DOHH2 (cell line): ENCODE results near the gene BMP6.

Source experiments
- H3F3A ChIP-seq: fragments of 200-600 bp; sonication (generic), shearing (Covaris generic); 2 replicates; pipeline ENCODE4 v1.6.0; 2016; ENCODE audit warnings: antibody characterized with exemption, mild to moderate bottlenecking; ENCODE audit not compliant: control insufficient read depth, insufficient read depth
- H3K27ac ChIP-seq: fragments of 200-600 bp; sonication (generic); 2 replicates; pipeline ENCODE4 v1.5.1; 2014; ENCODE audit warnings: low read depth, mild to moderate bottlenecking, low read length, moderate library complexity
- H3K27me3 ChIP-seq: fragments of 200-600 bp; sonication (generic); 2 replicates; pipeline ENCODE4 v1.6.1; 2014; ENCODE audit warnings: mild to moderate bottlenecking, low read length, mixed read lengths; ENCODE audit not compliant: control insufficient read depth
- H3K36me3 ChIP-seq: fragments of 200-600 bp; sonication (generic); 2 replicates; pipeline ENCODE4 v1.6.1; 2014; ENCODE audit warnings: mild to moderate bottlenecking, low read length, moderate library complexity, mixed read lengths; ENCODE audit not compliant: control insufficient read depth
- H3K4me1 ChIP-seq: fragments of 200-600 bp; sonication (generic); 2 replicates; pipeline ENCODE4 v1.6.1; 2014; ENCODE audit warnings: mild to moderate bottlenecking, low read length, mixed read lengths; ENCODE audit not compliant: control insufficient read depth
- H3K4me2 ChIP-seq: fragments of 200-600 bp; sonication (generic); 2 replicates; pipeline ENCODE4 v1.6.0; 2014; ENCODE audit warnings: mild to moderate bottlenecking, low read length, moderate library complexity
- H3K4me3 ChIP-seq: fragments of 200-600 bp; sonication (generic); 2 replicates; pipeline ENCODE4 v1.5.1; 2014; ENCODE audit warnings: mild to moderate bottlenecking, low read length, mixed read lengths
- H3K79me2 ChIP-seq: fragments of 200-600 bp; sonication (generic); 2 replicates; pipeline ENCODE4 v1.6.1; 2014; ENCODE audit warnings: mild to moderate bottlenecking, low read length, mixed read lengths; ENCODE audit not compliant: control insufficient read depth
- H3K9me2 ChIP-seq: fragments of 200-600 bp; sonication (generic); replicated peaks from 2 replicates; pipeline ENCODE4 v1.6.1; 2014; ENCODE audit warnings: mild to moderate bottlenecking, low read length, mixed read lengths; ENCODE audit not compliant: control insufficient read depth
- H3K9me3 ChIP-seq: fragments of 200-600 bp; sonication (generic); 2 replicates; pipeline ENCODE4 v1.6.1; 2014; ENCODE audit warnings: antibody characterized with exemption, low read length, mixed read lengths; ENCODE audit not compliant: control insufficient read depth, insufficient read depth
- H4K20me1 ChIP-seq: fragments of 200-600 bp; sonication (generic); 2 replicates; pipeline ENCODE4 v1.6.0; 2014; ENCODE audit warnings: low read depth, mild to moderate bottlenecking, antibody characterized with exemption, low read length, moderate library complexity; ENCODE audit not compliant: control insufficient read depth, insufficient read depth
- EZH2phosphoT487 ChIP-seq: fragments of 200-600 bp; sonication (generic); IDR thresholded peaks from 2 replicates; pipeline ENCODE4 v1.6.1; 2017; ENCODE audit warnings: borderline replicate concordance, mild to moderate bottlenecking, antibody characterized with exemption, low read length, moderate library complexity, mixed read lengths
- TF ChIP-seq, protein P1 (sequence below): fragments of 200-600 bp; sonication (generic); IDR thresholded peaks from one replicate; pipeline ENCODE4 v1.5.1; 2014; ENCODE audit warnings: antibody characterized with exemption, mild to moderate bottlenecking, low read depth, low read length; ENCODE audit not compliant: poor library complexity, severe bottlenecking

Gene BMP6

DNA sequence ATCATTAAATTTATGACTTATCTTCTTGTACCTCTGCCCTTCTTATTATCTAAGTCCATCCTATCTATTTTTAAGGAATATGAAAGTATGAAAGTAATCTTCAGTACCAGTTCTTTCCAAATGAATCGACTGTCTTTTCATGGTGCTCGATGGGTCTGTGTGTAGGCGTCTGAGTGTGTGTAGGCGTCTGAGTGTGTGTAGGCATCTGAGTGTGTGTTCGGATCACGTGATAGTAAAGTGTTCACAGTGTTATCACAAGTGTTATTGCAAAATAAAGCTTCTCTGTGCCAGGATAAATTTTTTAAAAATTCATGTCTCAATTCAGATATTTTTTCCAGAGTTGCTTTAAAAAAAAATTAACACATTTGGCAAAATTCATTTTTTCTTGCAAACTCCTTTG, 58.3 kb downstream of the BMP6 start:
- Histone ChIP-seq H3F3A (no peaks in the 10 kb centered on the region), H3K79me2 (no peaks in the 10 kb centered on the region), H3K27ac (no peak overlapping the region), H3K4me2 (no peak overlapping the region), H3K9me2 (no peaks in the 10 kb centered on the region), H3K27me3 (peaks cover 11% of the 10 kb centered on the region; the same call in 1 of the 2 replicates), H3K36me3 (no peaks in the 10 kb centered on the region), H3K4me1 (no peaks in the 10 kb centered on the region), H3K4me3 (no peak overlapping the region), H4K20me1 (no peaks in the 10 kb centered on the region), H3K9me3 (no peaks in the 10 kb centered on the region)
- no peak for TF ChIP-seq EZH2phosphoT487
- TF ChIP-seq, protein P1, sequence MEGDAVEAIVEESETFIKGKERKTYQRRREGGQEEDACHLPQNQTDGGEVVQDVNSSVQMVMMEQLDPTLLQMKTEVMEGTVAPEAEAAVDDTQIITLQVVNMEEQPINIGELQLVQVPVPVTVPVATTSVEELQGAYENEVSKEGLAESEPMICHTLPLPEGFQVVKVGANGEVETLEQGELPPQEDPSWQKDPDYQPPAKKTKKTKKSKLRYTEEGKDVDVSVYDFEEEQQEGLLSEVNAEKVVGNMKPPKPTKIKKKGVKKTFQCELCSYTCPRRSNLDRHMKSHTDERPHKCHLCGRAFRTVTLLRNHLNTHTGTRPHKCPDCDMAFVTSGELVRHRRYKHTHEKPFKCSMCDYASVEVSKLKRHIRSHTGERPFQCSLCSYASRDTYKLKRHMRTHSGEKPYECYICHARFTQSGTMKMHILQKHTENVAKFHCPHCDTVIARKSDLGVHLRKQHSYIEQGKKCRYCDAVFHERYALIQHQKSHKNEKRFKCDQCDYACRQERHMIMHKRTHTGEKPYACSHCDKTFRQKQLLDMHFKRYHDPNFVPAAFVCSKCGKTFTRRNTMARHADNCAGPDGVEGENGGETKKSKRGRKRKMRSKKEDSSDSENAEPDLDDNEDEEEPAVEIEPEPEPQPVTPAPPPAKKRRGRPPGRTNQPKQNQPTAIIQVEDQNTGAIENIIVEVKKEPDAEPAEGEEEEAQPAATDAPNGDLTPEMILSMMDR, result no peak

DNA sequence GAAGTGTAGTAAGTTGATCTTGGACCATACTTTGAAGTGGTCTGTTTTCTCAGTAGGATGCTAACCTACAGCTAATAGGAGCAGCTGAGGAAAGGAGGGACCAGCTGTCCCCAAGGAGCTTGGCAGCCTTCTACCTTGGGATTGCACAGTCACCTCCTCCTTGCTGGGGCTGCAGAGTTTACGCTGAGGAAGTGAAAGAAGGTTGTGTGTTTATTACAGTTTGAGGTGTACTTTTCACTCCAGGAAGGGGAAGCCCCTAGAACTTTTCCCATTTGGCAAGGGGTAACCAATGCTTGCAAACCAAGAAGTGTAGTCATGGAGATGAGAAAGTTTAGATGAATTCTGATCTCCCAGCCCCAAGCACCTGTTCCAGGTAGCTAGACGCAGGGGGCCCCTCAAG, 58.8 kb downstream of the BMP6 start:
- no peaks in the 10 kb centered on the region for H3F3A ChIP-seq
- no peaks in the 10 kb centered on the region for H3K4me1 ChIP-seq
- no peak overlapping the region for H3K4me3 ChIP-seq
- no peaks in the 10 kb centered on the region for H4K20me1 ChIP-seq
- peaks cover 11% of the 10 kb centered on the region; the same call in 1 of the 2 replicates for H3K27me3 ChIP-seq
- no peaks in the 10 kb centered on the region for H3K9me3 ChIP-seq
- H3K79me2 ChIP-seq, result no peaks in the 10 kb centered on the region
- H3K27ac ChIP-seq, result no peak overlapping the region
- H3K9me2 ChIP-seq, result no peaks in the 10 kb centered on the region
- H3K4me2 ChIP-seq, result no peak overlapping the region
- TF ChIP-seq, protein P1, result no peak
- no peak for TF ChIP-seq EZH2phosphoT487
- no peaks in the 10 kb centered on the region for H3K36me3 ChIP-seq

DNA sequence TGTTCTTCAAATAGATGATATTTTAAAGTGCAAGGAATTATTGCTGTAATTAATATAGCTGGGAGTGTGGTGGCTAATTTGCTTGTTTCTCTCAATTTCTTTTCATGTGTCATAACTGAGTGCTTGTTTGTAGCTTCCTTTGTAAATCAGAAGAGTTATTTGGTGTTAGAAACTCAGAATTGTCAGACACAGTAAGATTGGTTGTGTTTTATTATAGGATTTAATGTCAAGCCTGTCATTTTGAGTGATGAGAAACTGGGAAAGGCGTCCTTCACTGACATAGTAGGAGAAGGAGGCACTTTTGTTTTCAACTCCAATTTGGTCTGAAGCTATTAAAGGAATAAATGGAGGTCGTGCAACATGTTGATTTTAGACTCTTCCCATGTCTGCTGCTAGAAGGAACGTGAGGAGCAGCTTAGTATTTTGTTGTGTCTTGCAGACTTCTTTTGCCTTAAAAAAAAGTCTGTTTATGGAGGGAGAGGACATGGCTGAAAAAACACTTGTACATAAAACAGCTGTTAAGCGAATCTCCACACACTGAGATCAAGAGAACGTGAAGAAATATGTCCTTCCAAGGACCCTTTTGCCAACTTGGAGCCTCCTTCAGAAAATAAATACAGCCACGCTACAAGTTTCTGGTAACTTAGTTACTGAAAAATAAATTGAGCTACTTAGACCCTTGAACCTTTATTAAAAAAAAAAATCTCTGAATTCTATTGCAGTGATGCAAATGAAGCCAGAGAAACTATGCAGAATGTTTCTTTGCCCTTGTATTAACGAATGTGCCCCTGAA, 59.5 kb downstream of the BMP6 start:
- TF ChIP-seq, protein P1, result no peak
- TF ChIP-seq EZH2phosphoT487, result no peak
- Histone ChIP-seq H3K79me2 (no peaks in the 10 kb centered on the region), H3F3A (no peaks in the 10 kb centered on the region), H3K27ac (no peak overlapping the region), H3K27me3 (peaks cover 11% of the 10 kb centered on the region; the same call in 1 of the 2 replicates), H3K36me3 (no peaks in the 10 kb centered on the region), H3K4me2 (no peak overlapping the region), H3K9me2 (no peaks in the 10 kb centered on the region), H3K4me1 (no peaks in the 10 kb centered on the region), H3K4me3 (no peak overlapping the region), H4K20me1 (no peaks in the 10 kb centered on the region), H3K9me3 (no peaks in the 10 kb centered on the region)
